BE2C (cell line): ENCODE data around the gene SUPT4H1.

Source experiments
- DNase-seq: peaks from one replicate; pipeline ENCODE4 v3.0.0-alpha.2; 2020
- H3K27me3 ChIP-seq: fragments of 250-450 bp; sonication (Bioruptor Pico); 2 replicates; pipeline ENCODE4 v1.5.1; 2020; ENCODE audit warnings: mild to moderate bottlenecking
- H3K36me3 ChIP-seq: fragments of 250-450 bp; sonication (Bioruptor Pico); 2 replicates; pipeline ENCODE4 v1.5.1; 2020; ENCODE audit warnings: mild to moderate bottlenecking
- H3K4me1 ChIP-seq: fragments of 250-450 bp; sonication (Bioruptor Pico); 2 replicates; pipeline ENCODE4 v1.5.1; 2020
- H3K4me3 ChIP-seq: 2 replicates; pipeline ENCODE4 v1.5.1; 2011; ENCODE audit warnings: low read depth, low read length
- H3K9me3 ChIP-seq: fragments of 250-450 bp; sonication (Bioruptor Pico); 2 replicates; pipeline ENCODE4 v1.5.1; 2020
- TF ChIP-seq, protein P1 (sequence below): IDR thresholded peaks from 2 replicates; pipeline ENCODE4 v1.5.1; 2012; ENCODE audit warnings: mild to moderate bottlenecking, low read depth, low read length

Gene SUPT4H1

DNA sequence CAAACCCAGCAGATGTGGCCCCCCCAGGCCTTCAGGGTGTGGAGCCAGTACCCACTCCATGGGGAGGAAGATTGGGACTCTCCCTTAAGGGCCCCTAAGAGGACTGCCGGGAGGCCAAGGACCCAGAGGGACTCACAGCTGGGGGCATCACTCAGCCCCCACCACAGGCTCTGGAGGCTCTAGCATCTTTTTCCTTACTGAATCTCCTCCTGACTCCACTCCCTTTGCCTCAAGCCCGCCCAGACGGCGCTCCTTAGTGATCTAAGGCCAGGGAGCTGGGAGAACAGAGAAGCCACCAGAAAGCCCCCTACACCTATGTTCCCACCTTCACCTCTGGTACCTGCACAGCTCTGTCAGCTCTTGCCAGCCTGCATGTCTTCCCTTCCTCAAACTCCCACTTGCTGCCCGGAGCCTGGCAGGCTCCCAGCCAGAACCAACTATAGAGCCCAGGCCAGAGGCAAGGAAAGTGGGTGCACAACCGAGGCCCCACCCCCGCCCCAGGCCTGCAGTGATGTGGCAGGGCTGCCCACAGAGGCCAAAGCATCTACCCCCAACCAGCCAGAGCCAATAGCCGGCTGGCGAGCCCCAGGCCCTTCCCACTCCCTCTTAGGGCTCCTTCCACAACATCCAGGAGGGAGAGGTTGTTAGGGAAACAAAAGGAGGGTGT, 48.9 kb downstream of the SUPT4H1 start:
- Histone ChIP-seq H3K36me3 (no peaks in the 10 kb centered on the region), H3K4me1 (no peaks in the 10 kb centered on the region), H3K9me3 (no peaks in the 10 kb centered on the region), H3K27me3 (peaks cover 13% of the 10 kb centered on the region), H3K4me3 (no peak overlapping the region)
- no peak for DNase-seq
- TF ChIP-seq, protein P1, sequence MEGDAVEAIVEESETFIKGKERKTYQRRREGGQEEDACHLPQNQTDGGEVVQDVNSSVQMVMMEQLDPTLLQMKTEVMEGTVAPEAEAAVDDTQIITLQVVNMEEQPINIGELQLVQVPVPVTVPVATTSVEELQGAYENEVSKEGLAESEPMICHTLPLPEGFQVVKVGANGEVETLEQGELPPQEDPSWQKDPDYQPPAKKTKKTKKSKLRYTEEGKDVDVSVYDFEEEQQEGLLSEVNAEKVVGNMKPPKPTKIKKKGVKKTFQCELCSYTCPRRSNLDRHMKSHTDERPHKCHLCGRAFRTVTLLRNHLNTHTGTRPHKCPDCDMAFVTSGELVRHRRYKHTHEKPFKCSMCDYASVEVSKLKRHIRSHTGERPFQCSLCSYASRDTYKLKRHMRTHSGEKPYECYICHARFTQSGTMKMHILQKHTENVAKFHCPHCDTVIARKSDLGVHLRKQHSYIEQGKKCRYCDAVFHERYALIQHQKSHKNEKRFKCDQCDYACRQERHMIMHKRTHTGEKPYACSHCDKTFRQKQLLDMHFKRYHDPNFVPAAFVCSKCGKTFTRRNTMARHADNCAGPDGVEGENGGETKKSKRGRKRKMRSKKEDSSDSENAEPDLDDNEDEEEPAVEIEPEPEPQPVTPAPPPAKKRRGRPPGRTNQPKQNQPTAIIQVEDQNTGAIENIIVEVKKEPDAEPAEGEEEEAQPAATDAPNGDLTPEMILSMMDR: no peak

DNA sequence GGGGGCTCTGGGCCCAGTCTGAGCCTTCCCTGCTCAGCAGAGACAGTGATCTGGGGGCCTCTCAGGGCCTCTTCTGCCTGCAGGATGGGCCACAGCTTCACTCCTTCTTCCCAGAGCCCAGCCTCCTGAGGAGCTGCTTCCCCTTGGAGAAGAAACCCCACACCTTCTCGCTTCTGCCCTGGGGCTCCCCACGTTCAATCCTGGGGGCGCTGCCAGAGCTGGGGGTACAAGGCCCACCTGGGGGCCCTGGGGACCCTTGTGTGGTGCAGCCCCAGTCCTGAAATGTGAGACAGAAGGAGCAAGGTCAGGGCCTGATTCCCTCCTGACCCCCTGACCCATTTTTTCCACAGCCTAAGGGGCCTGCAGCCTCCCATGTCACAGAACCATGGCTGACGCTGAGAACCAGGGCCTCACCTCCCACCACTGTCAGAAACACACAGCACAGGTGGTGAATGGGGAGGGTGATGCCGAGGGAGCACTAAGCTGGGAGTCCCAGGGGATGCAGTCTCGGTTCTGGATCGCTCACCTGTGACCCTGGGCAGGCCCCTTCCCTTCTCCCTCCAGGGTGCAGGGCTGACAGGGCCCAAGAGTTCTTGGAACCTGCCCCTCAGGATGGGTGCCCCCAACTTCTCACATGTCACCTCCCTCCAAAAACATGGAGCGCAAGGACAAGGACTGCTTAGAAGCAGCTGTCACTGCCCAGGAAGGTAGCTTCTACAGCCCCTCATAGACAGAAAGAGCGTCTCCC, 49.7 kb downstream of the SUPT4H1 start:
- H3K9me3 ChIP-seq: no peaks in the 10 kb centered on the region
- TF ChIP-seq, protein P1: no peak
- no peaks in the 10 kb centered on the region for H3K36me3 ChIP-seq
- no peak overlapping the region for H3K4me3 ChIP-seq
- DNase-seq: no peak
- no peaks in the 10 kb centered on the region for H3K4me1 ChIP-seq
- H3K27me3 ChIP-seq: peaks cover 14% of the 10 kb centered on the region

DNA sequence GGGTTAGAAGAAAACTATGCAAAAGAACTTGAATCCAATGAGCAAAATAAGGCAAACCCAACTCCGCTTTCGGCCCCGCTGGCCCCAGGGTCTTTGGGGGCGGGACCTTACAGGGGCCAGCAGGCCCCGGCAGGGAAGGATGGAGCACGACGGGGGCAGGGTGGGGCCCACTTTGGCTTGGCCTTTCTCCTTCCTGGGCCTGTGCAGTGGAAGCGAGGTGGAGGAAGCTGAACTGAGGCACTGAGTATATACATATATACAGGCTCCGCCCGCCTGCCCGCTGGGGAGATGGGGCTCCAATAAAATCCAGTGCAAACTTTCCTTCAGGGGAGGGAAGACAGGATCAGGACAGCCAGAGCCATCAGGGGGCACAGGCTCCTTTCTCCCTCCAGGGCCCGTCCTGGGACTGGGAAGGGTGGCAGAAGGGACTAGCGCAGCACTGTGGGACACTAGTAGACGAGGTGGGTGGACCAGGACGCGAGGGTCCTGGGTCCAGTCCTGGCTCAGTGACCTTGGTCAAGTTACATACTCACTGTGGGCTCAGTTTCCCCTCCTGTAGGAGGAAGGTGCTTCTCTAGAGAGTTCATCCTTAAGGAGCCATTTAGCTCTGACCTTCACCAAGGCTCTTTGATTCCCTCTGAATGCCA, 50.4 kb downstream of the SUPT4H1 start:
- TF ChIP-seq, protein P1: no peak
- H3K36me3 ChIP-seq: no peaks in the 10 kb centered on the region
- no peaks in the 10 kb centered on the region for H3K4me1 ChIP-seq
- no peak overlapping the region for H3K4me3 ChIP-seq
- no peaks in the 10 kb centered on the region for H3K9me3 ChIP-seq
- DNase-seq: no peak
- peaks cover 17% of the 10 kb centered on the region for H3K27me3 ChIP-seq

DNA sequence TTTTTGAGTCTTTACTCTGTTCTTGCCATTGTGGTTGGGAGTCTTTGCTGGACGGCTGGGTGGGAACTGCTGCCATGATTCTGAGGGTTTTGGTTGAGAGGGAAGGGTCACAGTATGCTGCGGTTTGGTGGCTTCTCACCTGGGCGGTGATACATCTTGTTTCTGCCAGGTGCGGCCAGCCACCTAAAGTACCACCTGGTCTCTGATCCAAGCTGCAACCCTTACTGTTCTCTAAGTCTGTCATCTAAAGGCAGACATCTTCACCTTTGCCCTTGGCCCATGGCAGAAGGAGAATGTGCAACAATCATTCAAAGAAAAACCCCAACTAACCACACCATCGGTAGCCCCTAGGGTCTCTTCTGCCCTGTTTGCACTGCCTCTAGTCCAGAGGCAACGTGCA, 51.7 kb downstream of the SUPT4H1 start:
- TF ChIP-seq, protein P1: no peak

More for the DNA sequence above, 51.7 kb downstream of the SUPT4H1 start:
- H3K4me1 ChIP-seq: no peaks in the 10 kb centered on the region
- H3K9me3 ChIP-seq: no peaks in the 10 kb centered on the region
- no peaks in the 10 kb centered on the region for H3K36me3 ChIP-seq
- DNase-seq: no peak
- no peak overlapping the region for H3K4me3 ChIP-seq
- H3K27me3 ChIP-seq: peaks cover 28% of the 10 kb centered on the region
